ENCODE results near the gene SLX4.
"Not testable (repeated sequence)": the region's sequence is repeated elsewhere in the genome, so short reads cannot be mapped to it uniquely, and the experiment has no call there.

The SLX4 gene
- total RNA-seq, result 20.8 to 22.3 reads per million in 2 experiments

DNA sequence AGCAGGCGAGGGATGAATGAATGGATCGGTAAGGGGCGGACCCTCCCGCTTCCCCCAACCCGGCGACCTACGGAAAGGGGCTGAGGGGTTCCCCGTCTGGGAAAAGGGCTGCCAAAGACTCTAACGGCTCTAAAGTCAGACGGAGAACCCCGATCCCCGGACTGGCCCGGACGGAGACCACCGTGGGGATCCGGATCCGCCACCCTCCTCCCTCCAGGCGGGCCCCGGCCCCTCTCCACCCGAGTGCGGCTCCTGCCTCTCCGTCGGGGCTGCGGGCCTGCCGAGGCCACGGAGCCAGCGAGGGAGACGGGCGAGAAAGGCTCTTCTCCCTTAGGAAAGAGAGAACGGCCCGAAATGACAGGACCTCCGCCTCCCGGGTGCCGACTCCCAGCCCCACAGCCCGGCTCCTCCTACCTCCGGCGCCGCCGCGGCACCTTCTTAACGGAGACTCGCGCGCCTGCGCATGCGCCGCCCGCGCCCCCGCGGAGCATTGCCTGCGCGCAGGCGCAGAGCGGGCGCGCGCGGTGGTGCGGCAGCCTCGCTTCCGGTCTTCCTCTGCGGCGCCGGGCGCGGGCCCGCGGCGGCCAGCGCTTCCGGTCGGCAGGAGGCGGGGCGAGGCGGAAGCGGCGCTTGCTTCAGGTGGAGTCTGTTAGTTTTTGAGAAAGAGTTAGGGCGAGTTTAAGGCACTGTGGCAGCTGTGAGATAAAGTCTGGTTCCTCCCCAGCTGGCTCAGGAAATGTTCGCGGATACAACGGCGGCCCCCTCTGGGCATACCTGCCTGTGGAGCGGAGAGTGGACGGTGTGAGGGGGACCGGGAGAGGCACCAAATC lies at the start of gene SLX4:
Gene SLX4 (minus strand): TSS at position 461 of the 830 bp plus-strand sequence. CDS start 2,642 bp downstream, outside the sequence.
- peak; percentile 84 for DNase-seq (ENCODE audit: low read depth)

- DNase-seq (ENCODE audit: low read depth), result no peak
Measured at GRCh38 chr16:3659251-3659650, 47.8 kb upstream of the SLX4 start.

DNA sequence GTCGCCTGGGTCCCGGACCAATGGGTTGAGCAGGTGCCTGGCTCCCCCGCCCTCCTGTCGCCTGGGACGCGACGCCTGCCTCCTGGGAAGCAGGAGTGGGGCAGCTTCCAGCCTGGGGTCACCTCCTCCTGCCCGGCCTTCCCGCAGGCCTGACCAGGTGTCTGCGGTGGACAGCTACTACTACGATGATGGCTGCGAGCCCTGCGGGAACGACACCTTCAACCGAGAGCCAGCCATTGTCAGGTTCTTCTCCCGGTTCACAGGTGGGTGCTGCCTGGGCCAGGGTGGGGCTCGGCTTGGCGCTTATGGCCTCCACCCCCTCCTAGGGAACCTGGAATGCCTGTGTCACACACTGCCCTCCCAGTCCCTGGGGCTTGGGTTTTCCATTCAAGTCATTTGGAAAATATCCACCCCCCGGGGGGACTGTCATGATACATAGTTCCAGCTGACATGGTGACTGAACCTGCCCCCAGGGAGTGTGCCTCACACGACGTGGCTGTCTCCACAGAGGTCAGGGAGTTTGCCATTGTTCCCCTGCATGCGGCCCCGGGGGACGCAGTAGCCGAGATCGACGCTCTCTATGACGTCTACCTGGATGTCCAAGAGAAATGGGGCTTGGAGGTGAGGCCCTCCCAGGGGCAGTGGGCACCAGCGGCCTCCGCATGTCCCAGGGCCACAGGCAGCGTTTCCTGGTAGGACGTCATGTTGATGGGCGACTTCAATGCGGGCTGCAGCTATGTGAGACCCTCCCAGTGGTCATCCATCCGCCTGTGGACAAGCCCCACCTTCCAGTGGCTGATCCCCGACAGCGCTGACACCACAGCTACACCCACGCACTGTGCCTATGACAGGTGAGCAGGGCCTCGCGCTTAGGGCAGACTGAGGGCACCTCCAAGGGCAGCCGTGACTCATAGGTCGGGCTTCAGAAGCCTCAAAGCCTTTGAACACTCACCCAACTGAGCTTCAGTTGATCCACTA lies 45.4 kb upstream of the SLX4 start:
- no peak for DNase-seq (ENCODE audit: low read depth)

DNA sequence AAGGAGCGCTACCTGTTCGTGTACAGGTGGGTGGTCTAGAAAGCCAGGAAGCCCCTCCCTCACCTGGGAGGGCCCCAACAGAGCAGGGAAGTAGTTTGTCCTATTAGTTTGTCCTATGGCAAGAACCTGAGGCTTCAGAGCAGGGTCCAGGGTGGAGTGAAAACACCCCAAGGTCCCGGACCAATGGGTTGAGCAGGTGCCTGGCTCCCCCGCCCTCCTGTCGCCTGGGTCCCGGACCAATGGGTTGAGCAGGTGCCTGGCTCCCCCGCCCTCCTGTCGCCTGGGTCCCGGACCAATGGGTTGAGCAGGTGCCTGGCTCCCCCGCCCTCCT lies 44.7 kb upstream of the SLX4 start:
- not testable (repeated sequence) for DNase-seq (ENCODE audit: low read depth)

- no peak for DNase-seq (ENCODE audit: low read depth)
Measured at GRCh38 chr16:3655396-3656159, 44.2 kb upstream of the SLX4 start.

DNA sequence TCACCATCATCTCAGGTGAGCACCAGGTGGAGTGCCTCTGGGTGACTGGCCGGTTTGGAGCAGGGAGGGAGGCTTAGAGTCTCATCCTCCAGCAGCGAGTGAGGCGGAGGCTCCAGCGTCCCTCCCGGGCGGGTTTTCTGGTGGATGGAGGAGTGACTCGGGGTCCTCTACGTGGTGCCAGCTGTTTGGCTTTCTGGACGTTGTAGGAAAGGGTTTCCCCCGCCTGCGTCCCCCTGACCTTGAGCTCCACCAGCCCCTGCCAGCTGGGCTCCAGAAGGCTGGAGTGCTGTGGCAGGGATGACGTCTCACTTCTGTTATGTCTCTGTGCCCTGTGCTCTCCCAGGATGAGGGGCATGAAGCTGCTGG lies 43.6 kb upstream of the SLX4 start:
- DNase-seq (ENCODE audit: low read depth), result no peak

- peak; percentile 37 for DNase-seq (ENCODE audit: low read depth)
Measured at GRCh38 chr16:3654249-3654991, 43.0 kb upstream of the SLX4 start, which contains the start of gene DNASE1. TSS of gene DNASE1 (plus strand) at chr16:3654691. CDS start at chr16:3655374, 683 bp downstream.

DNA sequence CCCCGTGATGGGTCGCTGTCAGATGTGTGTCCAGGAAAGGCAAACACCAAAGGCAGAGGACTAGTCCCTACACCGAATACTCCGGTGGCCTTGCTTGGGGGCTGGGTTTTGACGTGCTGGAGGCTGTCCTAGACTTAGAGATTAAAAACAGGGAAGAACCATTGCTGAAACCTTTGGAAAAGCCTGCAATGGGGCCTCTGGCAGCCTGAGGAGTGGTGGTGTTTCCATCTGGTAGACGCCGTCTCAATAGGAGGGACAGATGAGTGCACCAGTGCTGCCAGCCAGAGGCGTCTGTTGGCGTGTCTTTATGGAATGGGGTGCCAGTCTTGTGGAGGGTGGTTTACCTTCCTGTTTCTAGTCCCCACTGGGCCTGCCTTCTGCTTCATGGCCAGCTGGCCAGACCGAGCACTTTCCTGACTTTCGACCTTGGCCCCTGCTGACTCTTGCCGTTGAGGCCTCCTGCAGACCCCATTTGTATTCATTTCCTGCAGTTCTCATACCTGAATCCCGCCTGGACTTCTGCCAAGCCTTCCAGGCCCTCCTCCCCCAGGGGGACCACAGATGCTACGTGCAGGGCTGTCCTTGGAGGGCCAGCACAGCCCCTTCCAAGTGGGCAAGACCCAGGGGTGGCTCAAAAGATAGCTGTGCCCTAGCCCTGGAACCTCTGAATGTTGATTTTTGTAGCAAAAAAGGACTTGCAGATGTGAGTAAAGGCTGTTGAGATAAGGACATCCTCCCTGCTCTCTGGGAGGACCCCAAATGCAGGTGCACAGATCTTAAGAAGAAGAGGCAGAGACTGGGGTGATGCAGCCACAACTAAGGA lies 41.2 kb upstream of the SLX4 start:
- DNase-seq (ENCODE audit: low read depth), result no peak

- DNase-seq (ENCODE audit: low read depth), result no peak
Measured at GRCh38 chr16:3651461-3652372, 40.3 kb upstream of the SLX4 start.

DNA sequence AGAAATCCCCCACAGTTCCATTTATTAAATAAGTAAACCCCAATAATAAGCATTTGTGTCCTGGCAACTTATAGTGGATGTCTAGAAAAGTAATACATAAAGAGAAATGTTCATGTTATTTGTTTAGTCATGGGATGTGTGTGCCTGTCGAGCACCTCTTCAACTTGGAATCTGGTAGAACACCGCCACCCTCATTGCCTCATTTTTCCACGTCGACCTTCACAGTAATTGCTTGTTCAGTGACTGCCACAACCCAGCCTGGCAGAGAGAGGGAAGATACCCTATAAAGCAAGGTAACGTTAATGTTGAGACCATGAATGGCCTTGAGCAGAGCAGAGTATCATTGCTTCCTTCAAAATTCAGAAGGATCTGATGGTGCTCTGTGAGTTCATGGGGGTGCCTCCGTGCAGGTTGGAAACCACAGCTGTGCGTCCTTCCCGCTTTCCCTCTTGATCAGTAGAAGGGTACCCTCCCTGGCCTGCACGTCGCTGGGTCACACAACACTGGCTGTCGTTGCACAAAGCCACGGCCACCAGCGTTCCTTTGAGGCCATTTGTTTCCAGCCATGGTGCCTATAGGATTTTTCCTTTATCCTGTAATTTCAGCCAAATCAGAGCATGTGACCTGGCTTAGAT lies 39.3 kb upstream of the SLX4 start:
- DNase-seq (ENCODE audit: low read depth), result no peak

DNA sequence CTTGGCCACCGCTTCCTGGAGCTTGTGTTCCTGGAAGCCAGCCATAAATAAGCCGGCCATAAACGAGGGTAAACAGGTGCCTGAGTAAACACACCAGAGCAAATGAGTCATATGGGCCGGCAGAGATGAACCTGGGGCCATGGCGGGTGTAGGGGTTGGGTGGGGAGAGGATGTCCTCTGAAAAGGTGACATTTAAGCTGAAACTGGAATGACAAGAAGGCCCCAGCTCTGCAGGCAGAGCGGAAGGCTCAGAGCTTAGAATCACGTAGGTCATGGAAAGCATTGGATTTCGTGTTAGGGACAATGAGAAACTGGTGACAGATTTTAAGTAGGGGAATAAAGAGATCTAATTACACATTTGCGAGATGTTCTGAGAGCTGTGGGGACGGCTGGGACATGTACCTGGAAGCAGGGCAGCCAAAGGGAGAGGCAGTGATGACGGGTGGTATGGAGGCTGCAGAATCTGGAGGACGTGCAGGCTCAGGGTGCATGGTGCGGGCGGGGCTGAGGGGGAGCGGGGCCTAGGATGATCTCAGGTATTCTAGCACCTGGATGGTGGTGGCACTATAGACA lies 35.0 kb upstream of the SLX4 start:
- no peak for DNase-seq (ENCODE audit: low read depth)

GRCh38 chr16:3645504-3646347 lies 34.3 kb upstream of the SLX4 start:
- DNase-seq (ENCODE audit: low read depth), result no peak

DNA sequence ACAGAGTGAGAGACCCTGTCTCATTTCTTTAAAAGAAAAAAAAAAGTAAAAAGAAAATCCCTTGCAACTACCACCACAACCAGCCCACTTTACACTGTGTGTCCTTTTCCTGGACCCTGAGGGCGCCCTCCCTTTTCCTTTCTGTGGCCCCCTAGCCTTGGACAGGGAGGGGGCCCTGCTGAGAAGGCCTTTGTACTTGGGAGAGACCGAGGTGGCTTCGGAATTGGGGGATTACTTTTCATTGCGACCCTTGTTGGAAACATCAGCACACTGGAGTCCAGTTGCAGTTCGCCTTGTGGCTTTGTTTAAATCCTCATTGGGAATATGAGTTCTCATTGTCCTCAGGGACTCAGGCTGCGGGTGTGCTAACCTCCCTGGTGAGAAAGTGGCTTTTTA lies 33.7 kb upstream of the SLX4 start:
- no peak for DNase-seq (ENCODE audit: low read depth)

- DNase-seq (ENCODE audit: low read depth), result no peak
Measured at GRCh38 chr16:3643095-3643730, 31.8 kb upstream of the SLX4 start.

- DNase-seq (ENCODE audit: low read depth), result no peak
Measured at GRCh38 chr16:3642397-3643094, 31.1 kb upstream of the SLX4 start.

DNA sequence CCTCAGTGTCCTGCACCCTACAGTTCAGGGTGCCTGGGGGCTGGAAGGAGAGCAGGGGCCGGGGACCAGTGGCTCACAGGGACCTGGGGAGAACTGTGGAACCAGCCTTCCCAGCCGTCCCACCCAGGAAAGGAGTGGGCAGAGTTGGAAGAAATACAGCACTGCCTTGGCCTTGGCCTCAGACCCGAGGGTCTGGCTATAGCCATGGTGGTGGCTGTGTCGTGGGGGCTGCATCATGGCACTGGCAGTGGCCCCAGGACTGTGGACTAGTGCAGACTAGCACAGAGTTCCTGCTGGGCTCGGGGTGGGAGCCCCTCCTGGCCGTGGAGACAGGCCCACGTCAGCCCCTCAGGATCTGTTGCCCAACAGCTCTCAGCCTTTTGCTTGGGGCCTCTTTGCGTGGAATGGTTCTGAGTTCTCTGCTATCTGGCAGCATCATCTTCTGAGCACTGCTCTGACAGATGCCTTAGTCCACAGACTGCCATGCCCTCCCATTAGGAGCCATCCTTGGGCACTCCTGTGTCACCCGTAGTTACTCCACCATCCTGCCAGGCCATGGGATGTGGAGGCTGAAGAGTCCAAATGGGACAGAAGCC lies 30.5 kb upstream of the SLX4 start:
- DNase-seq (ENCODE audit: low read depth), result no peak

All from T follicular helper cell (primary cell).